Measurements from ENCODE around the gene PAXIP1.

PAXIP1 gene

GRCh38 chr7:154960063-154960790, 42.7 kb downstream of the PAXIP1 start:
- no CpG with 5 or more reads among the region's 10 CpGs for WGBS (ENCODE audit: extremely low coverage, insufficient coverage, insufficient read length)
- Histone ChIP-seq H3K4me3 (ENCODE audit: low read depth, low read length) (no peak overlapping the region), H2BK5ac (ENCODE audit: low read depth, low read length, poor library complexity) (no peak overlapping the region), H3K18ac (ENCODE audit: low read length) (peak overlapping the region; percentile 59), H3K4me1 (ENCODE audit: control insufficient read depth in 1 of 2, insufficient read depth in 2 of 2, low read length in 2 of 2) (no peaks in the 10 kb centered on the region), H3K36me3 (ENCODE audit: control insufficient read depth in 1 of 2, insufficient read depth in 2 of 2, low read length in 2 of 2) (peaks cover 15 to 28% of the 10 kb centered on the region in 2 experiments), H3K4ac (ENCODE audit: low read depth, low read length) (no peak overlapping the region), H2BK120ac (ENCODE audit: insufficient read depth, low read length, poor library complexity) (no peak overlapping the region), H3K79me1 (ENCODE audit: low read length) (no peaks in the 10 kb centered on the region), H4K8ac (ENCODE audit: low read depth, low read length) (no peak overlapping the region), H3K9me3 (ENCODE audit: insufficient read depth, low read depth, low read length) (no peaks in the 10 kb centered on the region), H3K79me2 (ENCODE audit: control insufficient read depth, insufficient read depth, low read length, poor library complexity) (no peaks in the 10 kb centered on the region), H2BK12ac (ENCODE audit: low read length) (no peak overlapping the region), H2AK5ac (ENCODE audit: low read length) (no peak overlapping the region), H4K91ac (ENCODE audit: low read depth, low read length) (no peak overlapping the region), H3K27me3 (ENCODE audit: insufficient read depth, low read length) (no peaks in the 10 kb centered on the region), H3K14ac (ENCODE audit: low read length) (no peak overlapping the region), H4K12ac (ENCODE audit: low read depth, low read length) (no peak overlapping the region), H2AFZ (ENCODE audit: insufficient read depth, low read length, poor library complexity) (no peak overlapping the region), H3K27ac (ENCODE audit: low read depth, low read length) (no peak overlapping the region), H3K4me2 (ENCODE audit: low read length) (no peak overlapping the region), H3K9ac (ENCODE audit: low read length) (no peak overlapping the region), H3K23ac (ENCODE audit: low read length) (peak overlapping the region; percentile 24)
- peak in 1 of 2 donors; percentile 11 for DNase-seq

GRCh38 chr7:154956427-154956826, 46.5 kb downstream of the PAXIP1 start:
- Histone ChIP-seq H3K4ac (ENCODE audit: low read depth, low read length) (no peak overlapping the region), H2AK5ac (ENCODE audit: low read length) (no peak overlapping the region), H2BK12ac (ENCODE audit: low read length) (no peak overlapping the region), H3K4me1 (ENCODE audit: control insufficient read depth in 1 of 2, insufficient read depth in 2 of 2, low read length in 2 of 2) (no peaks in the 10 kb centered on the region), H4K8ac (ENCODE audit: low read depth, low read length) (no peak overlapping the region), H3K4me2 (ENCODE audit: low read length) (no peak overlapping the region), H3K79me2 (ENCODE audit: control insufficient read depth, insufficient read depth, low read length, poor library complexity) (no peaks in the 10 kb centered on the region), H3K14ac (ENCODE audit: low read length) (no peak overlapping the region), H4K91ac (ENCODE audit: low read depth, low read length) (no peak overlapping the region), H3K4me3 (ENCODE audit: low read depth, low read length) (no peak overlapping the region), H3K27me3 (ENCODE audit: insufficient read depth, low read length) (no peaks in the 10 kb centered on the region), H2BK5ac (ENCODE audit: low read depth, low read length, poor library complexity) (no peak overlapping the region), H3K79me1 (ENCODE audit: low read length) (no peaks in the 10 kb centered on the region), H2AFZ (ENCODE audit: insufficient read depth, low read length, poor library complexity) (no peak overlapping the region), H3K36me3 (ENCODE audit: control insufficient read depth in 1 of 2, insufficient read depth in 2 of 2, low read length in 2 of 2) (peaks cover 20 to 32% of the 10 kb centered on the region in 2 experiments), H3K23ac (ENCODE audit: low read length) (no peak overlapping the region), H3K27ac (ENCODE audit: low read depth, low read length) (no peak overlapping the region), H3K9me3 (ENCODE audit: insufficient read depth, low read depth, low read length) (no peaks in the 10 kb centered on the region), H3K18ac (ENCODE audit: low read length) (no peak overlapping the region), H3K9ac (ENCODE audit: low read length) (no peak overlapping the region), H2BK120ac (ENCODE audit: insufficient read depth, low read length, poor library complexity) (no peak overlapping the region), H4K12ac (ENCODE audit: low read depth, low read length) (no peak overlapping the region)
- no CpG with 5 or more reads among the region's 6 CpGs for WGBS (ENCODE audit: extremely low coverage, insufficient coverage, insufficient read length)
- no peak for DNase-seq

GRCh38 chr7:154953006-154953684, 49.8 kb downstream of the PAXIP1 start:
- no peak overlapping the region for H3K14ac ChIP-seq (ENCODE audit: low read length)
- DNase-seq: peak; percentile 64 to 79
- H3K9me3 ChIP-seq (ENCODE audit: insufficient read depth, low read depth, low read length): no peaks in the 10 kb centered on the region
- WGBS (ENCODE audit: extremely low coverage, insufficient coverage, insufficient read length): no CpG with 5 or more reads among the region's 9 CpGs
- H3K4me1 ChIP-seq (ENCODE audit: control insufficient read depth in 1 of 2, insufficient read depth in 2 of 2, low read length in 2 of 2): no peaks in the 10 kb centered on the region
- H3K27me3 ChIP-seq (ENCODE audit: insufficient read depth, low read length): no peaks in the 10 kb centered on the region
- no peak overlapping the region for H4K91ac ChIP-seq (ENCODE audit: low read depth, low read length)
- H3K79me1 ChIP-seq (ENCODE audit: low read length): no peaks in the 10 kb centered on the region
- H2AFZ ChIP-seq (ENCODE audit: insufficient read depth, low read length, poor library complexity): no peak overlapping the region
- no peak overlapping the region for H3K4ac ChIP-seq (ENCODE audit: low read depth, low read length)
- H2AK5ac ChIP-seq (ENCODE audit: low read length): no peak overlapping the region
- H4K12ac ChIP-seq (ENCODE audit: low read depth, low read length): no peak overlapping the region
- no peak overlapping the region for H2BK120ac ChIP-seq (ENCODE audit: insufficient read depth, low read length, poor library complexity)
- no peak overlapping the region for H3K27ac ChIP-seq (ENCODE audit: low read depth, low read length)
- H3K9ac ChIP-seq (ENCODE audit: low read length): no peak overlapping the region
- H3K79me2 ChIP-seq (ENCODE audit: control insufficient read depth, insufficient read depth, low read length, poor library complexity): no peaks in the 10 kb centered on the region
- H4K8ac ChIP-seq (ENCODE audit: low read depth, low read length): no peak overlapping the region
- no peak overlapping the region for H3K18ac ChIP-seq (ENCODE audit: low read length)
- H3K4me3 ChIP-seq (ENCODE audit: low read depth, low read length): no peak overlapping the region
- H2BK12ac ChIP-seq (ENCODE audit: low read length): no peak overlapping the region
- no peak overlapping the region for H2BK5ac ChIP-seq (ENCODE audit: low read depth, low read length, poor library complexity)
- peaks cover 23 to 28% of the 10 kb centered on the region in 2 experiments for H3K36me3 ChIP-seq (ENCODE audit: control insufficient read depth in 1 of 2, insufficient read depth in 2 of 2, low read length in 2 of 2)
- no peak overlapping the region for H3K4me2 ChIP-seq (ENCODE audit: low read length)
- H3K23ac ChIP-seq (ENCODE audit: low read length): no peak overlapping the region

GRCh38 chr7:154950960-154951359, 52.0 kb downstream of the PAXIP1 start:
- Histone ChIP-seq H3K79me2 (ENCODE audit: control insufficient read depth, insufficient read depth, low read length, poor library complexity) (no peaks in the 10 kb centered on the region), H3K4ac (ENCODE audit: low read depth, low read length) (no peak overlapping the region), H3K9me3 (ENCODE audit: insufficient read depth, low read depth, low read length) (no peaks in the 10 kb centered on the region)

More at GRCh38 chr7:154950960-154951359, 52.0 kb downstream of the PAXIP1 start:
- Histone ChIP-seq H2BK120ac (ENCODE audit: insufficient read depth, low read length, poor library complexity) (no peak overlapping the region), H3K23ac (ENCODE audit: low read length) (no peak overlapping the region), H3K9ac (ENCODE audit: low read length) (no peak overlapping the region), H3K4me2 (ENCODE audit: low read length) (no peak overlapping the region), H2AK5ac (ENCODE audit: low read length) (no peak overlapping the region), H3K4me1 (ENCODE audit: control insufficient read depth in 1 of 2, insufficient read depth in 2 of 2, low read length in 2 of 2) (no peaks in the 10 kb centered on the region), H3K36me3 (ENCODE audit: control insufficient read depth in 1 of 2, insufficient read depth in 2 of 2, low read length in 2 of 2) (peaks cover 25 to 31% of the 10 kb centered on the region in 2 experiments), H3K79me1 (ENCODE audit: low read length) (no peaks in the 10 kb centered on the region), H3K27ac (ENCODE audit: low read depth, low read length) (no peak overlapping the region), H3K14ac (ENCODE audit: low read length) (no peak overlapping the region), H3K4me3 (ENCODE audit: low read depth, low read length) (no peak overlapping the region), H2BK5ac (ENCODE audit: low read depth, low read length, poor library complexity) (no peak overlapping the region), H3K18ac (ENCODE audit: low read length) (no peak overlapping the region), H4K91ac (ENCODE audit: low read depth, low read length) (no peak overlapping the region), H4K8ac (ENCODE audit: low read depth, low read length) (no peak overlapping the region), H2AFZ (ENCODE audit: insufficient read depth, low read length, poor library complexity) (no peak overlapping the region), H4K12ac (ENCODE audit: low read depth, low read length) (no peak overlapping the region), H2BK12ac (ENCODE audit: low read length) (no peak overlapping the region), H3K27me3 (ENCODE audit: insufficient read depth, low read length) (no peaks in the 10 kb centered on the region)
- no CpG with 5 or more reads among the region's 2 CpGs for WGBS (ENCODE audit: extremely low coverage, insufficient coverage, insufficient read length)
- DNase-seq: no peak
